BE2C (cell line): ENCODE results near the gene LAMA3.
A peak's percentile ranks its signal among the peaks of the same experiment; 100 is the strongest.

ENCODE experiments used
- DNase-seq: peaks from one replicate; pipeline ENCODE4 v3.0.0-alpha.2; 2020
- H3K27me3 ChIP-seq: fragments of 250-450 bp; sonication (Bioruptor Pico); 2 replicates; pipeline ENCODE4 v1.5.1; 2020; ENCODE audit warnings: mild to moderate bottlenecking
- H3K36me3 ChIP-seq: fragments of 250-450 bp; sonication (Bioruptor Pico); 2 replicates; pipeline ENCODE4 v1.5.1; 2020; ENCODE audit warnings: mild to moderate bottlenecking
- H3K4me1 ChIP-seq: fragments of 250-450 bp; sonication (Bioruptor Pico); 2 replicates; pipeline ENCODE4 v1.5.1; 2020
- H3K4me3 ChIP-seq: 2 replicates; pipeline ENCODE4 v1.5.1; 2011; ENCODE audit warnings: low read depth, low read length
- H3K9me3 ChIP-seq: fragments of 250-450 bp; sonication (Bioruptor Pico); 2 replicates; pipeline ENCODE4 v1.5.1; 2020
- TF ChIP-seq, protein P1 (sequence below): IDR thresholded peaks from 2 replicates; pipeline ENCODE4 v1.5.1; 2012; ENCODE audit warnings: mild to moderate bottlenecking, low read depth, low read length

Gene LAMA3

GRCh38 chr18:23861805-23862470, 172.7 kb downstream of the LAMA3 start:
- Histone ChIP-seq H3K36me3 (no peaks in the 10 kb centered on the region), H3K4me3 (no peak overlapping the region), H3K4me1 (no peaks in the 10 kb centered on the region), H3K9me3 (no peaks in the 10 kb centered on the region), H3K27me3 (no peaks in the 10 kb centered on the region)
- TF ChIP-seq, protein P1, sequence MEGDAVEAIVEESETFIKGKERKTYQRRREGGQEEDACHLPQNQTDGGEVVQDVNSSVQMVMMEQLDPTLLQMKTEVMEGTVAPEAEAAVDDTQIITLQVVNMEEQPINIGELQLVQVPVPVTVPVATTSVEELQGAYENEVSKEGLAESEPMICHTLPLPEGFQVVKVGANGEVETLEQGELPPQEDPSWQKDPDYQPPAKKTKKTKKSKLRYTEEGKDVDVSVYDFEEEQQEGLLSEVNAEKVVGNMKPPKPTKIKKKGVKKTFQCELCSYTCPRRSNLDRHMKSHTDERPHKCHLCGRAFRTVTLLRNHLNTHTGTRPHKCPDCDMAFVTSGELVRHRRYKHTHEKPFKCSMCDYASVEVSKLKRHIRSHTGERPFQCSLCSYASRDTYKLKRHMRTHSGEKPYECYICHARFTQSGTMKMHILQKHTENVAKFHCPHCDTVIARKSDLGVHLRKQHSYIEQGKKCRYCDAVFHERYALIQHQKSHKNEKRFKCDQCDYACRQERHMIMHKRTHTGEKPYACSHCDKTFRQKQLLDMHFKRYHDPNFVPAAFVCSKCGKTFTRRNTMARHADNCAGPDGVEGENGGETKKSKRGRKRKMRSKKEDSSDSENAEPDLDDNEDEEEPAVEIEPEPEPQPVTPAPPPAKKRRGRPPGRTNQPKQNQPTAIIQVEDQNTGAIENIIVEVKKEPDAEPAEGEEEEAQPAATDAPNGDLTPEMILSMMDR = no peak
- DNase-seq = no peak

DNA sequence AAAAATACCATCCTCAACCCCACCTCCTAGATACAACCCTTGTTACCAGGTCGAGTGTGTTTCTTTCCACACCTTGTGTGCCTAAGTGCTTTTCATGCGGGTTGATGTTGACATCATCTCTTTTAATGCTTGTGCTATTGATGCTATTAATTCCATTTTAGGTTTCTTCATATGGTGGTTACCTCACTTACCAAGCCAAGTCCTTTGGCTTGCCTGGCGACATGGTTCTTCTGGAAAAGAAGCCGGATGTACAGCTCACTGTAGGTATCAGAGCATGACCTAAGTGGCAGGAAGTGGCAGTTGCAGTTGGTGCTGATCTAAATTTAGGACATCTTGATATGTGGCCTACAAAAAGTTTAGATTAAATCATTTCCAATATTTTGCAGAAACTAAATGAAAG, 175.4 kb downstream of the LAMA3 start:
- Histone ChIP-seq H3K4me1 (no peaks in the 10 kb centered on the region), H3K4me3 (no peak overlapping the region), H3K9me3 (no peaks in the 10 kb centered on the region), H3K27me3 (no peaks in the 10 kb centered on the region), H3K36me3 (no peaks in the 10 kb centered on the region)
- TF ChIP-seq, protein P1 = no peak
- DNase-seq = no peak

DNA sequence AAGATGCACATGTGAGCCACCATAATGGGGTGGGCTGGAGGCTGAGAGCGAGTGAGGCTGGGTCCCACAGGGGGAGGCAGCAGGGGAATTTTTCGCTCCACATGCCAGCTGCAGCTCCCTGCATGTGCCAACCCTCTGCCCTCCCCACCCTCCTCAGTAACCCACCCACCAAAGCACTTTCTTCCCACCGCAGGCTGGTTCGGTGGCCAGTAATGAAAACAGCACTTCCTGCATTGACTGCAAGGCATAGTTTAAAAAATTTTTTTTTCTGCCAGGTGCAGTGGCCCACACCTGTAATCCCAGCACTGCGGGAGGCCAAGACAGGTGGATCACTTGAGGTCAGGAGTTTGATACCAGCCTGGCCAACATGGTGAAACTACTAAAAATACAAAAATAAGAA, 177.8 kb downstream of the LAMA3 start:
- no peak for DNase-seq
- TF ChIP-seq, protein P1 = no peak

GRCh38 chr18:23868136-23868785, 179.0 kb downstream of the LAMA3 start:
- H3K4me1 ChIP-seq = no peaks in the 10 kb centered on the region; the same call in 1 of the 2 replicates
- no peaks in the 10 kb centered on the region for H3K9me3 ChIP-seq
- no peak overlapping the region for H3K4me3 ChIP-seq
- H3K36me3 ChIP-seq = no peaks in the 10 kb centered on the region
- no peak for DNase-seq
- H3K27me3 ChIP-seq = no peaks in the 10 kb centered on the region
- TF ChIP-seq, protein P1 = no peak

More for the DNA sequence above, 177.8 kb downstream of the LAMA3 start:
- Histone ChIP-seq H3K36me3 (no peaks in the 10 kb centered on the region), H3K9me3 (no peaks in the 10 kb centered on the region), H3K4me1 (no peaks in the 10 kb centered on the region; the same call in 1 of the 2 replicates), H3K27me3 (no peaks in the 10 kb centered on the region), H3K4me3 (no peak overlapping the region)

GRCh38 chr18:23870676-23871380, 181.6 kb downstream of the LAMA3 start:
- TF ChIP-seq, protein P1 = no peak
- no peak overlapping the region for H3K4me3 ChIP-seq

GRCh38 chr18:23871410-23871809, 182.2 kb downstream of the LAMA3 start:
- H3K27me3 ChIP-seq = no peaks in the 10 kb centered on the region
- TF ChIP-seq, protein P1 = no peak
- no peaks in the 10 kb centered on the region for H3K36me3 ChIP-seq
- no peaks in the 10 kb centered on the region; the same call in 1 of the 2 replicates for H3K4me1 ChIP-seq
- peak; percentile 59 for DNase-seq
- no peak overlapping the region for H3K4me3 ChIP-seq
- H3K9me3 ChIP-seq = no peaks in the 10 kb centered on the region

More at GRCh38 chr18:23870676-23871380, 181.6 kb downstream of the LAMA3 start:
- Histone ChIP-seq H3K27me3 (no peaks in the 10 kb centered on the region), H3K36me3 (no peaks in the 10 kb centered on the region), H3K4me1 (no peaks in the 10 kb centered on the region; the same call in 1 of the 2 replicates), H3K9me3 (no peaks in the 10 kb centered on the region)
- DNase-seq = no peak
